GM18858 (cell line): Measurements from ENCODE around the gene LRRC28.
A peak's percentile ranks its signal among the peaks of the same experiment; 100 is the strongest.
"Not testable (repeated sequence)": the region's sequence is repeated elsewhere in the genome, so short reads cannot be mapped to it uniquely, and the experiment has no call there.

ENCODE experiments used
- ATAC-seq: cut with Tn5 transposase; IDR thresholded peaks from one replicate; pipeline ENCODE4 v1.9.1; 2021; ENCODE audit not compliant: unreplicated experiment

Gene LRRC28

GRCh38 chr15:99250857-99251841 is at the start of gene LRRC28:
Gene LRRC28 (plus strand): TSS chr15:99251481. CDS start chr15:99255958, 4,477 bp downstream.
- ATAC-seq = peak; percentile 78

GRCh38 chr15:99202176-99202552 is 49.1 kb upstream of the LRRC28 start:
- no peak for ATAC-seq

DNA sequence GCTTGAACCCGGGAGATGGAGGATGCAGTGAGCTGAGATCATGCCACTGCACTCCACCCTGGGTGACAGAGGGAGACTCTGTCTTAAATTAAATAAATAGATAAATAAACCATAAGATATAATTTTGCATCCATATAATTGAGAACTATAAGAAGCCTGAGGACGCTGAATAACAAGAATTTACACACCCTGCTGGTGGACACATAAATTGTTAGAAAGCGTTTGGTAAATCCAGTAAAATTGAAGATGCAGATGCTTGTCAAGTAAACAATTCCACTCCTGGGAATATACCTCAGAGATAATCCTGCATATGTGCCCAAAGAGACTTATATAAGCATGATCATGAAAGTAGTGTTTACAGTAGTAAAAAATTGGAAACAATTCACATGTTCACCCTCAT is 43.6 kb upstream of the LRRC28 start:
- no peak for ATAC-seq

DNA sequence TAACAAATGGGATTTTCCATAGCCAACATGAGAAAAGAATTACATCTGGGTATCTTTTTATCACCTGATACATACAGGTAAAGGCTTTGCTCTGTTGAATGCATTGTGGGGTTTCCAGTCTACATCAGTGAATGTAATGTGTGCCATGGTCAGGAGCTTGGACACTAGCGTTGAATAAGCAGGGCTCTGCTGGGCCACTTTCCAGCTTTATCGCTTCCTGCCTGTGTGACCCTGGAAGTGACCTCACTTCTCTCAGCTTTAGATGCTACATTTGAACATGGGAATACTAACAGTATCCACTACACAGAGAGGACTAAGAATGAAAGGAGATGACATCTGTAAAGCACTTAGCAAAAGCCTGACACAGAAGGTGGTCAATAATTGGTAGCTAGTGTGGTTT is 42.0 kb upstream of the LRRC28 start:
- no peak for ATAC-seq

GRCh38 chr15:99210334-99210733 is 40.9 kb upstream of the LRRC28 start:
- no peak for ATAC-seq

- no peak for ATAC-seq
Observed at GRCh38 chr15:99211926-99212325, 39.4 kb upstream of the LRRC28 start.

DNA sequence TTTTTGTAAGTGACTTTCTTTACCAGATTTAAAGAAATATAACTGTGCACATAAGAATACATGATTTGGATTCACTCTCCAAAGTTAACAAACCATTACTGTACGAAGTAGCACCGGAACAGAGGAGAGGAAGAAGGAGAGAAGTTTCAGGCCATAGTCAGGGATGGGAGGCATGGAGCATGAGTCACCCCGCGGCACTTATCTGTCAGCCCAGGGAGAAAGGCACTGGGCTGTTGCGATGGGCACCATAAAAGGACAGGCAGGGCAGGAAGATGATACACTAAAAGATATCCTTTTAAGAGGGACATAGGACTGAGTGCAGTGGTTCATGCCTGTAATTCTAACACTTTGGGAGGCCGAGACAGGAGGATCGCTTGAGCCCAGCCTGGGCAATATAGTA is 38.9 kb upstream of the LRRC28 start:
- no peak for ATAC-seq

DNA sequence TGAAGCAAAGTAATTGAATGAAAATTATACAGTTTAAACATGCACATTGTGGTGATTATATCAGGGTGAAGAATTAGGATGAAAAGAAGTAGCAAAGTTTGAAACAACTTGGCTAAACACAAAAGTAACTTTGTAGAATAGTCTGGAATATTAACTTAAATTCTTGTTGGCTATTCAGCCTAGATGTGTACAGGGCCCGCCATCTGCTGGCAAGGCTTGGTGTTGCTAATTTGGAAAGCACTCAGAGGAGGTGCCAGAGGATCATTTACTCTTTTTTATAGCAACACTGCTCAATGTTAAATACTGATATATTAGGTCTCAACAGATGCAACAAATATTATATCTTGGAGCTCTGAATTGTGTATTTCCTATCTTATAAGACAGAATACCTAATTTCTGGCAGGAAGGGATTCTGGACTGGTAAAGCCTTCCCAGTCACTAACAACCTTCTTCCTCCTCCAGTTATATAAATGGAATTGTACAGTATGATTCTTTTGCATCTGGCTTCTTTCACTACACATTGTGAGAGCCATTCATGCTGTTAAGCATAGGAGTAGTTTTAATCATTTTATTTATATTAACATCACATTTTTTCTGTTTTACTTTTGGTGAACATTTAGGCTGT is 38.0 kb upstream of the LRRC28 start:
- ATAC-seq = peak; percentile 77

GRCh38 chr15:99224372-99225214 is 26.7 kb upstream of the LRRC28 start:
- ATAC-seq = no peak

DNA sequence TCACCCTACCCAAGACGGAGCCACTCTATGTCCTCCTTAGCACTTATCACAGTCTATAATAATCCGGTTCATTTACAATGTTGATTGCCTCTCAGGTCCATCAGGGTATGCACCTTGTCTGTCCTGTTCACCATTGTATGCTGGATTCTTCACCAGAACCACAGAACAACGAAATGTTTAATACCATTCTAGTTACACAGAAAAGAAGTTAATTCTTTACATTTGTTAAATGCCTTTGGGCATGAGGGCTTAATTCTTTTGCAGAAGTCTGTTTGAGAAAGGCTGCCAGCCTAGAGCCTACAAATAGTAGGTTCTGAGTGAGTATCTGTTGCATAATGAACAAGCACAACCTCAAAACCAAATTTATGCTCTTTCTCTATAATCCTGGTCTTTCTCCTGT is 24.5 kb upstream of the LRRC28 start:
- no peak for ATAC-seq

DNA sequence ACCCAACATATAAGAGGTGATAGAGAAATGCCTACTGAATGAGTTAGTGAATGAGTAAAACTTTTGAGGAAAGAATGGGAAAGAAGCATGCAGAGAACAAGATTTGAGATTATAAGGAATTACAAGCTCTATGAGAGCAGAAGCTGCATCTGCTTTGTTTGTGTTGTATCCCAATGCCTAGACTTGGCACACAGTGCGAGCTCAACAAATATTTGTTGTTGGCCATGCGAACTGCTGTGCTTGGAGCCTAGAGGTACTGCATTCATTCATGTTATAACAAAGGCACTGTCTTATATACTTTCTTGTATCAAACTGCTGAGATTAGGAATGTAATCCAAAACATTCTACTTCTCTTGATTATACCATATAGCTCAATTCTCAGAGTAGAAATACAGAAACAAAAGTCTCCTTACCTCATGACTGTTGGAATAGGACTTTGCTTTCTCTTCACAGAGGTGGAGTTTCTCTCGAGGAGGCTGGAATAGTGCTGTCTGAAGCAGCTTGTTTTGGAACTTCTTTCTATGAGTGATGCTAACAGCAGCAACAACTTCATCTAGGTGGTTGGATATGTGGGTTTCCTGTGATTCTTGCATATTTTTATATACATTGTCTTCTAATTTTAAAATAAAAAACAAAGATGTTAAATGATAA is 23.0 kb upstream of the LRRC28 start:
- no peak for ATAC-seq

DNA sequence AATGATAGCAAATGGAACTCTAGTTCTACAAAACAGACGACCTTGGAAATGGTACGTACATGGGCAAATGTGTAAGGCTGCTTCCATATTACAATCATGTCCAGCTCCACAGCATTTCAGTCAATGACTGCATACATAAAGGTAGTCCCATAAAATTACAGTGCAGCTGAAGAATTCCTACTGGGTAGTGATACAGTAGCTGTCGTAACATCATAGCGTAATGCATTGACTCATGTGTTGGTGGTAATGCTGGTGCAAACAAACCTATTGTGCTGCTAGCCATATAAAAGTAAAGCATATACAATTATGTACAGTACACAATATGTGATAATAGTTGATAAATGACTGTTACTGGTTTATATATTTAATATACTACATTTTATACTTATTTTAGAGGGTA is 20.4 kb upstream of the LRRC28 start:
- no peak for ATAC-seq

GRCh38 chr15:99232740-99233139 is 18.5 kb upstream of the LRRC28 start:
- no peak for ATAC-seq

- not testable (repeated sequence) for ATAC-seq
Observed at GRCh38 chr15:99234160-99234559, 17.1 kb upstream of the LRRC28 start.

DNA sequence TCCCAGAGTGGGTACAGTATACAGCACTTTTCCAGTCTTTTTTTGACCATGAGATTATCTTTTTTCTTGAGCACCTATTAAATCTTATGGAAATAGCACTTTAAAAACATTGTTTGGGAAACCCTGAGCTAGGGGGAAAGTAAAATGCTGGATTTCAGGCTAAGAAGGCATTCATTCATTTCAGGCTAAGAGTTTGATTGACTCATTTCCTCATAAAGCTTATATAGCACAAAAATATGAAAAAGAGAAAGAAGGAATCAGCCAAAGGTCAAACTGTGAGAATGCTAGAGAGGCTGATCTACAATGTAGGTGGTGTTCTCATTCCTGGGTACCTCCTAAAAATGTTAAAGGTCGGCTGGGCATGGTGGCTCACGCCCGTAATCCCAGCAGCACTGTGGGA is 12.4 kb upstream of the LRRC28 start:
- ATAC-seq = no peak

DNA sequence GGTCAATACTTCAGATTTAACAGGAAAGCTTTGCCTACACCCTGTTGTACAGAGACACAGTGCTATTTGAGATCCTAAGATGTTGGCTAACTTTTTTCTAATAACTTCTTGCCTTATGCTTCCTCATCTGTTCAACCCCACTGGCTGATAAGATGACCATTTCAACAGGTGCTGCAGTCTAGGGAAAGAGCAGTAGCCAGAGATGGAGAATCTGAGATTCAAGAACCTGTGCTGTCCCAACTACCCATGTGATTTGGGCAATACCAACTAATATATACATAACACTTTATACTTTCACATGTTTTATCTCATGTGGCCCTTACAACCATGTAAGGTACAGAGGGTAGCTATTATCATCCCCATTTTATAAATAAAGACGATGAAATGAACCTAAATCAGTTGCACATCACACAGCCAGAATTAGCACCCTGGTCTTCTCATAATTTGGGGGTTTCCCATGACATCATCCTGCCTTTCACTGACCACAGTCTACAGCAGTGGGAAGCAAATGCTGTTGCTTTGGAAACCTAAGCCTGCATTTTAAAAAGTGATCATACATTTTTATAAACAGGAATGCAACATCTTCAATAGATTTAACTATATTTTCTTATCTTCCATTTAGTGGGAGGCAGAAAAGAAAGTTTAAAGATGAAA is 11.6 kb upstream of the LRRC28 start:
- ATAC-seq = peak; percentile 89

- no peak for ATAC-seq
Observed at GRCh38 chr15:99241752-99242151, 9.5 kb upstream of the LRRC28 start.

- no peak for ATAC-seq
Observed at GRCh38 chr15:99244306-99244705, 7.0 kb upstream of the LRRC28 start.

DNA sequence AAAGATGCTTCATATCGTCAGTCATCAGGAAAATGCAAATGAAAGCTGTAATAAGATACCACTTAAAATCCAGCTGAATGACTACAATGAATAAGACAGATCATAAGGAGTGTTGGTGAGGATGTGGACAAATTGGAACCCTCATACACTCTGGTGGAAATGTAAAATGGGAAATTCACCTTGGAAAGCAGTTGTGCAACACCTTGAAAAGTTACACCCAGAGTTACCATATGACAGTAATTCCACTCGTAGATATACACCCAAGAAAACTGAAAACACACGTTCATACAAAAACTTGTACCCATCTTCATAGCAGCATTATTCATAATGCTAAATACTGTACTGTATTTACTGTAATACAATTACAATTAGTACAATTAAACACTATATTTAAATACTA is 4.2 kb upstream of the LRRC28 start:
- ATAC-seq = no peak

GRCh38 chr15:99248000-99248715 is 3.1 kb upstream of the LRRC28 start:
- ATAC-seq = no peak
